Right atrium auricular region (tissue), 2 donors: ENCODE measurements around the gene SACM1L. TPM values are rescaled to one million over a fixed set of nuclear protein-coding genes. Genes with fewer than 3 reads are reported as not detected.

Experiments
- DNase-seq: peaks from one replicate; pipeline ENCODE4 v3.0.0-alpha.2; 2019; ENCODE audit warnings: low spot score
- H3K27ac ChIP-seq, 2 donors: fragments of 200-600 bp; sonication (generic); 1 replicate in 1 of 2; 2 replicates in 1 of 2; pipeline ENCODE4 v1.5.1; 2016 to 2019
- H3K27me3 ChIP-seq, 2 donors: fragments of 200-600 bp; sonication (generic); one replicate each; pipeline versions ENCODE4 v1.5.1 to v1.6.0; 2017 to 2019
- H3K36me3 ChIP-seq: fragments of 200-600 bp; sonication (generic); one replicate; pipeline ENCODE4 v1.5.1; 2016
- H3K4me1 ChIP-seq, 2 donors: fragments of 200-600 bp; sonication (generic); one replicate each; pipeline versions ENCODE4 v1.5.1 to v1.6.0; 2017 to 2019
- H3K4me3 ChIP-seq, 2 donors: fragments of 200-600 bp; sonication (generic); 1 replicate in 1 of 2; 2 replicates in 1 of 2; pipeline ENCODE4 v1.5.1; 2017 to 2019; ENCODE audit warnings: mild to moderate bottlenecking in 1 of 2, moderate library complexity in 1 of 2
- H3K9me3 ChIP-seq, 2 donors: fragments of 200-600 bp; sonication (generic); one replicate each; pipeline ENCODE4 v1.5.1; 2019
- total RNA-seq, 2 donors: library from RNA; depleted of rRNA; stranded (reverse); fragments of >200 nt; gene quantifications; one replicate each; pipeline ENCODE4 v1.1.0, GENCODE V29; 2016
- TF ChIP-seq, protein P1 (sequence below), 2 donors: fragments of 200-600 bp; sonication (generic); IDR thresholded peaks; one replicate each; pipeline ENCODE4 v1.5.1; 2019; ENCODE audit warnings: antibody characterized with exemption in 2 of 2

The SACM1L gene
- total RNA-seq, 2 donors from 2014 or later = 16.6 to 18.7 TPM

DNA sequence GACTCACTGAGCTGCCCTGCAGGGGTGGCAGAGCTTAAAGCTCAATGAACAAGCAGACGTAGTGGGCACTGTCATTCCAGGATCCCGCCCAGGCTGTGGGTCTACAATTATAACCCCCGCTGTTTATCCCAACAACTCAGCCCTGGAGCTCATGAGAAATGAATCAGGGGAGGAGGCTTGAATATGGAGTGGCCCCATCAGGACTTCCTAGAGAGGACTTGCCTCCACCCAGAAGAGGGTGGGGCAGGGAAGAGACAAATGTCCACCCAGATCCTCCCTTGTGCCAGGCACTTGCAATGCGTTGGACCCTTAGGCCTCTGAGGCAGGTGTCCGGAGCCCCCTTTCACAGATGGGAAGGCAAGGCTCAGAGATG is 74.1 kb downstream of the SACM1L start:
- H3K27ac ChIP-seq = no peak overlapping the region
- TF ChIP-seq, protein P1, sequence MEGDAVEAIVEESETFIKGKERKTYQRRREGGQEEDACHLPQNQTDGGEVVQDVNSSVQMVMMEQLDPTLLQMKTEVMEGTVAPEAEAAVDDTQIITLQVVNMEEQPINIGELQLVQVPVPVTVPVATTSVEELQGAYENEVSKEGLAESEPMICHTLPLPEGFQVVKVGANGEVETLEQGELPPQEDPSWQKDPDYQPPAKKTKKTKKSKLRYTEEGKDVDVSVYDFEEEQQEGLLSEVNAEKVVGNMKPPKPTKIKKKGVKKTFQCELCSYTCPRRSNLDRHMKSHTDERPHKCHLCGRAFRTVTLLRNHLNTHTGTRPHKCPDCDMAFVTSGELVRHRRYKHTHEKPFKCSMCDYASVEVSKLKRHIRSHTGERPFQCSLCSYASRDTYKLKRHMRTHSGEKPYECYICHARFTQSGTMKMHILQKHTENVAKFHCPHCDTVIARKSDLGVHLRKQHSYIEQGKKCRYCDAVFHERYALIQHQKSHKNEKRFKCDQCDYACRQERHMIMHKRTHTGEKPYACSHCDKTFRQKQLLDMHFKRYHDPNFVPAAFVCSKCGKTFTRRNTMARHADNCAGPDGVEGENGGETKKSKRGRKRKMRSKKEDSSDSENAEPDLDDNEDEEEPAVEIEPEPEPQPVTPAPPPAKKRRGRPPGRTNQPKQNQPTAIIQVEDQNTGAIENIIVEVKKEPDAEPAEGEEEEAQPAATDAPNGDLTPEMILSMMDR (IDR thresholded peaks at IDR 0.05) = no peak
- no peak overlapping the region for H3K4me3 ChIP-seq
- no peaks in the 10 kb centered on the region for H3K36me3 ChIP-seq
- H3K27me3 ChIP-seq = no peaks in the 10 kb centered on the region
- DNase-seq = no peak
- peaks cover 0 to 8% of the 10 kb centered on the region in 2 donors for H3K9me3 ChIP-seq
- no peaks in the 10 kb centered on the region for H3K4me1 ChIP-seq

DNA sequence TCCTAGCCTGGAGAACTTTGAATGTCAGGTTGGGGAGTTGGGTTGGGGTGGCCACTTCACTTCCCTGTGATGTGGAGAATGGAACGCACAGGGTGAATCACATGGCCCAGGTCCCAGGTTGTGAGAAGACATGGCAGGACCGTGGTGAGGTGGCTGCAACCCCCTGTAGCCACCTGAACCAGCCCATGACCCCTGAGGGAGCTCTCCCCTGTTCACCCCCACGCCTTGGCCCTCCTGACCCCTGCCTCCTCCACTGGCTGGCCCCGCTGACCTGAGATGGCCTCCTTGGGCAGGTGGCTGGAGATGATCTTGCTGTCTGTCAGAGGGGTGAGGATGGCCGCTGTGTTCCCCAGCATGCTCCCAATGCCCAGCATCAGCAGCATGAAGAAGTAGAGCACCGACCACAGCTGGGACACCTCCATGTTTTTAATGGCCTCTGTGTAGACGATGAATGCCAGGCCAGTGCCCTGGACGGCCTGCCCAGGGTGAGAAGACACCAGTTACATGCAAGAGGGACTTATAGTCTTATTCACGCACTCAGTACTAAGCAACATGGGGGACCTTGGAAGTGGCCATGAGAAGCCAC is 76.2 kb downstream of the SACM1L start:
- TF ChIP-seq, protein P1 (IDR thresholded peaks at IDR 0.05) = no peak
- Histone ChIP-seq H3K27me3 (no peaks in the 10 kb centered on the region), H3K4me3 (no peak overlapping the region), H3K4me1 (no peaks in the 10 kb centered on the region), H3K27ac (no peak overlapping the region), H3K36me3 (no peaks in the 10 kb centered on the region), H3K9me3 (peaks cover 0 to 8% of the 10 kb centered on the region in 2 donors)
- DNase-seq = peak; percentile 34

GRCh38 chr3:45765958-45766357 is 76.8 kb downstream of the SACM1L start:
- TF ChIP-seq, protein P1 (IDR thresholded peaks at IDR 0.05) = no peak
- H3K4me1 ChIP-seq = no peaks in the 10 kb centered on the region
- H3K9me3 ChIP-seq = peaks cover 0 to 8% of the 10 kb centered on the region in 2 donors
- no peaks in the 10 kb centered on the region for H3K27me3 ChIP-seq
- no peaks in the 10 kb centered on the region for H3K36me3 ChIP-seq
- H3K27ac ChIP-seq = no peak overlapping the region
- peak; percentile 26 for DNase-seq
- H3K4me3 ChIP-seq = no peak overlapping the region

DNA sequence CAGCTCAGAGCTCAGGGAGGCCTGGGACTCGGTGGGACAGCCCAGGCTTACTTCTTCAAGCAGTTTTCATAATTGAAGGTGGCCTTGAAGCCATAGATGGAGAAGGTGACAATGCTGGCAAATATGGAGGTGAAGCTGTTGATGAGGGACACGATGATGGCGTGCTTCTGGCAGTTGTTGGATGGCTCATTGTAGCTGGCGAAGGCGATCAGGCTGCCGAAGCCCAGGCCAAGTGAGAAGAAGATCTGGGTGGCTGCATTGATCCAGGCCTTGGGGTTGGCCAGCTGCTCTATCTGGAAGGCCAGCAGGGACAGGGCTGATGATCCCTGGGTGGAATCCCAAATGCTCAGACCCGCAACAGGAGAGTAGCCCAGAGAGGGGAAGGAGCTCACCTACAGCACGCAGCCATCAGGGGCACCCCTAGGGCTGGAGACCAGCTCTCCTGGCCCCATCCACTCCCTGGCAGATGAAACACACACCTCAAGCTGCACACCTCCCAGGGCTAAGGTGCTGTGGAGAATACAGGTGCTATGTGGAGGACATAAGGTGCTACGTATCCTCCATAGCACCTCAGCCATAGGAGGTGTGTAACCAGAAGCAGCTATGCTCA is 82.1 kb downstream of the SACM1L start:
- Histone ChIP-seq H3K27ac (no peak overlapping the region), H3K4me3 (no peak overlapping the region), H3K27me3 (no peaks in the 10 kb centered on the region), H3K4me1 (no peaks in the 10 kb centered on the region), H3K36me3 (no peaks in the 10 kb centered on the region), H3K9me3 (peaks cover 0 to 8% of the 10 kb centered on the region in 2 donors)
- TF ChIP-seq, protein P1 (IDR thresholded peaks at IDR 0.05) = no peak
- no peak for DNase-seq

DNA sequence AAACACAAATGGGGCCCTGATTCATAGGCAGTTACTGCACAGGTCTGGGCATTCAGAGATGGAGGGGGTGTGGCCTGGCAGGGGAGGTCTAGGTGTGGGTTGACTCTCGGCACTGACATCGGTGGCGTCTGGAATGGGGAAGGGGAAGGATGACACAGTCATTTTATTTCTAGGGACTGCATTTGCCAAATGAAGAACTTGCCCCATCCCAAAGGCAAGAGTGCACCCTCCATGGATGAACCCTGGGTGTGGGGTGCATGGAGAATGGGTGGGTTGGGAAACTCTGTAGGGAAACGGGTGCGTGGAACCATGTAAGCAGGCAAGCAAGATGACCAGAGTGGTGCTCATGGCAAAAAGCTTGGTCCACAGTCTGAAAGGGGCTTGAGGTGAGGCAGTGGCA is 82.6 kb downstream of the SACM1L start:
- Histone ChIP-seq H3K36me3 (no peaks in the 10 kb centered on the region), H3K27ac (no peak overlapping the region), H3K27me3 (no peaks in the 10 kb centered on the region), H3K9me3 (peaks cover 0 to 8% of the 10 kb centered on the region in 2 donors), H3K4me1 (no peaks in the 10 kb centered on the region), H3K4me3 (no peak overlapping the region)
- DNase-seq = no peak
- TF ChIP-seq, protein P1 (IDR thresholded peaks at IDR 0.05) = no peak
